Astrocyte (in vitro differentiated cells and primary cell): ENCODE data around the gene PPP1R16B. TPM values are rescaled to one million over a fixed set of nuclear protein-coding genes. Genes with fewer than 3 reads are reported as not detected.

Experiments
- DNase-seq: peaks from one replicate; pipeline ENCODE4 v3.0.0-alpha.2; 2010; ENCODE audit warnings: low read depth
- FAIRE-seq: peaks from 2 replicates; lab custom pipeline; 2011; peaks lifted over from hg19 to GRCh38; lab: Jason Lieb, UNC
- H2AFZ ChIP-seq: 2 replicates; pipeline ENCODE4 v1.6.0; 2012; ENCODE audit warnings: low read depth, low read length, inconsistent platforms
- H3K27ac ChIP-seq: 2 replicates; pipeline ENCODE4 v1.5.1; 2011; ENCODE audit warnings: low read depth, low read length, inconsistent platforms
- H3K27me3 ChIP-seq: 2 replicates; pipeline ENCODE4 v1.6.0; 2011; ENCODE audit warnings: low read length, inconsistent platforms; ENCODE audit not compliant: insufficient read depth
- H3K36me3 ChIP-seq: 2 replicates; pipeline ENCODE4 v1.5.1; 2011; ENCODE audit warnings: low read length, inconsistent platforms; ENCODE audit not compliant: insufficient read depth
- H3K4me1 ChIP-seq: 2 replicates; pipeline ENCODE4 v1.5.1; 2011; ENCODE audit warnings: low read length, inconsistent platforms; ENCODE audit not compliant: insufficient read depth
- H3K4me2 ChIP-seq: 2 replicates; pipeline ENCODE4 v1.6.0; 2012; ENCODE audit warnings: low read length, inconsistent platforms
- H3K4me3 ChIP-seq: 2 replicates; pipeline ENCODE4 v1.5.1; 2011; ENCODE audit warnings: low read depth, mild to moderate bottlenecking, low read length, inconsistent platforms; ENCODE audit not compliant: insufficient read depth
- H3K79me2 ChIP-seq: 2 replicates; pipeline ENCODE4 v1.6.0; 2012; ENCODE audit warnings: mild to moderate bottlenecking, low read length, inconsistent platforms; ENCODE audit not compliant: insufficient read depth
- H3K9ac ChIP-seq: 2 replicates; pipeline ENCODE4 v1.6.0; 2012; ENCODE audit warnings: mild to moderate bottlenecking, low read length, inconsistent platforms
- H3K9me3 ChIP-seq: 2 replicates; pipeline ENCODE4 v1.5.1; 2012; ENCODE audit warnings: low read depth, mild to moderate bottlenecking, low read length, inconsistent platforms; ENCODE audit not compliant: insufficient read depth
- H4K20me1 ChIP-seq: 2 replicates; pipeline ENCODE4 v1.6.0; 2012; ENCODE audit warnings: low read length, inconsistent platforms; ENCODE audit not compliant: insufficient read depth
- H3K27ac Mint-ChIP-seq: one replicate; pipeline ENCODE4 v1.8.0; 2021; ENCODE audit warnings: mild to moderate bottlenecking, mixed read lengths; ENCODE audit not compliant: unreplicated experiment
- H3K27me3 Mint-ChIP-seq: one replicate; pipeline ENCODE4 v1.8.0; 2021; ENCODE audit warnings: low read depth, mixed read lengths; ENCODE audit not compliant: unreplicated experiment
- H3K36me3 Mint-ChIP-seq: one replicate; pipeline ENCODE4 v1.8.0; 2021; ENCODE audit warnings: low read depth, mixed read lengths; ENCODE audit not compliant: unreplicated experiment
- H3K4me1 Mint-ChIP-seq: one replicate; pipeline ENCODE4 v1.8.0; 2021; ENCODE audit warnings: low read depth, mixed read lengths; ENCODE audit not compliant: unreplicated experiment
- H3K4me3 Mint-ChIP-seq: one replicate; pipeline ENCODE4 v1.8.0; 2021; ENCODE audit warnings: mild to moderate bottlenecking, moderate library complexity, mixed read lengths; ENCODE audit not compliant: unreplicated experiment
- H3K9me3 Mint-ChIP-seq: one replicate; pipeline ENCODE4 v1.8.0; 2021; ENCODE audit warnings: mild to moderate bottlenecking, mixed read lengths; ENCODE audit not compliant: unreplicated experiment
- CTCF ChIP-seq: IDR thresholded peaks from 2 replicates; pipeline ENCODE4 v1.5.1; 2011; ENCODE audit warnings: low read depth, mild to moderate bottlenecking, inconsistent platforms, low read length, moderate library complexity; ENCODE audit not compliant: insufficient read depth
- EZH2 ChIP-seq: IDR thresholded peaks from 2 replicates; pipeline ENCODE4 v1.6.1; 2012; ENCODE audit warnings: mild to moderate bottlenecking, low read length, inconsistent platforms; ENCODE audit not compliant: insufficient read depth
- total RNA-seq: library from RNA; stranded (reverse); gene quantifications from 2 replicates; pipeline ENCODE4 v1.2.1, GENCODE V29; 2021

The PPP1R16B gene
- total RNA-seq, 1 donor from 2014 or later, result 0.68 TPM

GRCh38 chr20:38809942-38810341 lies 4.4 kb downstream of the PPP1R16B start:
- H3K36me3 ChIP-seq, result no peaks in the 10 kb centered on the region
- Mint-ChIP-seq H3K36me3 (peaks cover 2% of the 10 kb centered on the region), H3K4me1 (peaks cover 5% of the 10 kb centered on the region), H3K27me3 (peaks cover 22% of the 10 kb centered on the region), H3K27ac (no peak overlapping the region), H3K4me3 (no peak overlapping the region), H3K9me3 (no peaks in the 10 kb centered on the region)
- no peak overlapping the region for H2AFZ ChIP-seq
- DNase-seq (no peak), FAIRE-seq (no peak)
- no peak overlapping the region for H3K9ac ChIP-seq
- no peak overlapping the region for H3K4me2 ChIP-seq
- no peak for TF ChIP-seq EZH2
- no peak for TF ChIP-seq CTCF
- H3K27me3 ChIP-seq, result peaks cover 42% of the 10 kb centered on the region
- H4K20me1 ChIP-seq, result no peaks in the 10 kb centered on the region
- H3K79me2 ChIP-seq, result no peaks in the 10 kb centered on the region
- H3K4me1 ChIP-seq, result peaks cover 7% of the 10 kb centered on the region
- H3K9me3 ChIP-seq, result no peaks in the 10 kb centered on the region
- H3K27ac ChIP-seq, result no peak overlapping the region
- H3K4me3 ChIP-seq, result no peak overlapping the region

- Mint-ChIP-seq H3K9me3 (no peaks in the 10 kb centered on the region), H3K36me3 (peaks cover 2% of the 10 kb centered on the region), H3K27me3 (peaks cover 22% of the 10 kb centered on the region), H3K27ac (no peak overlapping the region), H3K4me3 (no peak overlapping the region), H3K4me1 (peaks cover 4% of the 10 kb centered on the region)
- Histone ChIP-seq H2AFZ (no peak overlapping the region), H3K79me2 (no peaks in the 10 kb centered on the region), H4K20me1 (no peaks in the 10 kb centered on the region), H3K27me3 (peaks cover 49% of the 10 kb centered on the region), H3K4me3 (no peak overlapping the region), H3K9ac (no peak overlapping the region), H3K9me3 (no peaks in the 10 kb centered on the region), H3K27ac (no peak overlapping the region), H3K36me3 (no peaks in the 10 kb centered on the region), H3K4me2 (no peak overlapping the region), H3K4me1 (peaks cover 1% of the 10 kb centered on the region)
- TF ChIP-seq EZH2 (no peak), CTCF (no peak)
- DNase-seq (no peak), FAIRE-seq (no peak)
Observed at GRCh38 chr20:38810926-38811630, 5.6 kb downstream of the PPP1R16B start.

DNA sequence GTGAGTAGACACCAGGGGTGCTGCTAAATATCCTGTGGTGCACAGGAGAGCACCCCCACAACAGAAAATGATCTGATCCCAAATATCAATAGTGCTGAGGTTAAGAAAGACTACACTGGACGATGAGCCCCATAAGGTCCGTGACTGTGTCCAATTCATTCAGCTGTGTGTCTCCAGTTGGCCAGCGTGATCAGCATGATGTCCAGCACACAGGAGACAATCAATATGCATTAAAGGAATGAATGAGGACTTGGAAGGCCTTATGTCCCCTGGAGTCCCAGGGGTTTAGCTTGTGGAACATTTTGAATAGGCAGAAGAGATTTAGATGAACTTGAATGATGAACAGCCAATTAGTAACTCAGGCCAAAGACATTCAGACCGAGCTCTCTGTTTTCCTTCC lies 6.3 kb downstream of the PPP1R16B start:
- TF ChIP-seq CTCF, result no peak
- no peak for TF ChIP-seq EZH2
- Histone ChIP-seq H3K27ac (no peak overlapping the region), H3K79me2 (no peaks in the 10 kb centered on the region), H3K36me3 (no peaks in the 10 kb centered on the region), H3K9me3 (no peaks in the 10 kb centered on the region), H3K9ac (no peak overlapping the region), H3K27me3 (peaks cover 45% of the 10 kb centered on the region), H3K4me1 (no peaks in the 10 kb centered on the region), H3K4me3 (no peak overlapping the region), H4K20me1 (no peaks in the 10 kb centered on the region), H2AFZ (no peak overlapping the region), H3K4me2 (no peak overlapping the region)
- DNase-seq, result no peak
- H3K27ac Mint-ChIP-seq, result no peak overlapping the region
- H3K36me3 Mint-ChIP-seq, result peaks cover 2% of the 10 kb centered on the region
- H3K9me3 Mint-ChIP-seq, result no peaks in the 10 kb centered on the region
- peaks cover 22% of the 10 kb centered on the region for H3K27me3 Mint-ChIP-seq
- FAIRE-seq, result no peak
- peaks cover 4% of the 10 kb centered on the region for H3K4me1 Mint-ChIP-seq
- H3K4me3 Mint-ChIP-seq, result no peak overlapping the region
